ENCODE measurements around the gene CEL.
"Not testable (repeated sequence)": the region's sequence is repeated elsewhere in the genome, so short reads cannot be mapped to it uniquely, and the experiment has no call there.

CEL gene

GRCh38 chr9:133080161-133080560, 18.4 kb downstream of the CEL start (continued):
- TF ChIP-seq TSHZ2 (CRISPR knock-in tag; IDR thresholded peaks at IDR 0.05) (no peak), TCF4 (CRISPR knock-in tag; IDR thresholded peaks at IDR 0.05; ENCODE audit: borderline replicate concordance) (no peak), RARB (CRISPR knock-in tag; IDR thresholded peaks at IDR 0.05) (no peak), PATZ1 (CRISPR knock-in tag; IDR thresholded peaks at IDR 0.05; ENCODE audit: borderline replicate concordance) (no peak)

- peak; percentile 18; the same call in 1 of the 3 replicates for ATAC-seq
Measured at GRCh38 chr9:133080786-133081779, 19.3 kb downstream of the CEL start.

GRCh38 chr9:133081957-133082644, 20.3 kb downstream of the CEL start:
- not testable (repeated sequence) for ATAC-seq

- not testable (repeated sequence) for ATAC-seq
Measured at GRCh38 chr9:133083688-133084087, 21.9 kb downstream of the CEL start.

GRCh38 chr9:133086212-133086860, 24.6 kb downstream of the CEL start:
- not testable (repeated sequence) for ATAC-seq

- no peak for ATAC-seq
- TF ChIP-seq CSDC2 (CRISPR knock-in tag; IDR thresholded peaks at IDR 0.05) (no peak), TCF4 (CRISPR knock-in tag; IDR thresholded peaks at IDR 0.05; ENCODE audit: borderline replicate concordance) (no peak), ZNF8 (CRISPR knock-in tag; IDR thresholded peaks at IDR 0.05) (no peak), ZC3H10 (CRISPR knock-in tag; IDR thresholded peaks at IDR 0.05) (no peak), ZNF565 (CRISPR knock-in tag; conservative IDR thresholded peaks at IDR 0.05; ENCODE audit: low read depth) (no peak), CSRNP3 (CRISPR knock-in tag; IDR thresholded peaks at IDR 0.05) (no peak), SNAI2 (CRISPR knock-in tag; IDR thresholded peaks at IDR 0.05) (no peak), ISL1 (CRISPR knock-in tag; IDR thresholded peaks at IDR 0.05) (no peak), PATZ1 (CRISPR knock-in tag; IDR thresholded peaks at IDR 0.05; ENCODE audit: borderline replicate concordance) (no peak), CREB5 (CRISPR knock-in tag; IDR thresholded peaks at IDR 0.05; ENCODE audit: low read depth) (no peak), PPARA (CRISPR knock-in tag; IDR thresholded peaks at IDR 0.05; ENCODE audit: borderline replicate concordance) (no peak)
Measured at GRCh38 chr9:133086894-133087293, 25.1 kb downstream of the CEL start.

Measured in SK-N-SH treated with all-trans-retinoic acid at 6 μM for 48 hours (cell line).